CD14-positive monocyte (primary cell): ENCODE data around the gene EDARADD. TPM values are rescaled to one million over a fixed set of nuclear protein-coding genes. Genes with fewer than 3 reads are reported as not detected.

Experiments
- DNase-seq, 3 donors: peaks; one replicate each; pipeline ENCODE4 v3.0.0-alpha.2; 2011 to 2022
- H2AFZ ChIP-seq: 2 replicates; pipeline ENCODE4 v1.6.0; 2012; ENCODE audit warnings: mild to moderate bottlenecking, low read depth, low read length, inconsistent platforms; ENCODE audit not compliant: insufficient read depth, poor library complexity, severe bottlenecking
- H3K27ac ChIP-seq, 2 donors: 1 replicate in 1 of 2; 2 replicates in 1 of 2; pipeline ENCODE4 v1.5.1; 2012 to 2013; ENCODE audit warnings: low read length in 2 of 2, control low read depth in 1 of 2, inconsistent platforms in 1 of 2, low read depth in 1 of 2, mild to moderate bottlenecking in 1 of 2
- H3K27me3 ChIP-seq, 2 donors: one replicate each; pipeline versions ENCODE4 v1.6.0 to v1.6.1; 2011 to 2013; ENCODE audit warnings: low read length in 2 of 2; ENCODE audit not compliant: control insufficient read depth in 2 of 2, insufficient read depth in 2 of 2
- H3K36me3 ChIP-seq, 2 donors: replicated peaks in 1 of 2; 1 replicate in 1 of 2; 2 replicates in 1 of 2; pipeline versions ENCODE4 v1.5.1 to v1.6.1; 2012 to 2013; ENCODE audit warnings: low read length in 2 of 2, control low read depth in 1 of 2, inconsistent platforms in 1 of 2, mild to moderate bottlenecking in 1 of 2; ENCODE audit not compliant: insufficient read depth in 2 of 2, control insufficient read depth in 1 of 2
- H3K4me1 ChIP-seq, 2 donors: 1 replicate in 1 of 2; 2 replicates in 1 of 2; pipeline versions ENCODE4 v1.5.1 to v1.6.1; 2012 to 2013; ENCODE audit warnings: low read length in 2 of 2, control low read depth in 1 of 2, inconsistent platforms in 1 of 2, mild to moderate bottlenecking in 1 of 2, moderate library complexity in 1 of 2; ENCODE audit not compliant: insufficient read depth in 2 of 2, control insufficient read depth in 1 of 2
- H3K4me2 ChIP-seq: replicated peaks from 2 replicates; pipeline ENCODE3; 2012; ENCODE audit warnings: low read length, moderate library complexity, mild to moderate bottlenecking; ENCODE audit not compliant: poor library complexity, severe bottlenecking; ENCODE audit errors: extremely low read depth
- H3K4me3 ChIP-seq, 3 experiments: fragments of 200-600 bp in 1 of 3; sonication (generic) in 1 of 3; replicated peaks in 1 of 3; 1 replicate in 2 of 3; 2 replicates in 1 of 3; pipeline ENCODE4 v1.5.1; 2011 to 2013; ENCODE audit warnings: low read length in 3 of 3, mild to moderate bottlenecking in 3 of 3, control low read depth in 2 of 3, low read depth in 2 of 3, inconsistent platforms in 1 of 3, moderate library complexity in 1 of 3
- H3K79me2 ChIP-seq: 2 replicates; pipeline ENCODE4 v1.6.0; 2012; ENCODE audit warnings: mild to moderate bottlenecking, control low read depth, inconsistent platforms, low read length, moderate library complexity; ENCODE audit not compliant: insufficient read depth
- H3K9ac ChIP-seq: 2 replicates; pipeline ENCODE4 v1.6.0; 2017; ENCODE audit warnings: low read length, mild to moderate bottlenecking; ENCODE audit not compliant: insufficient read depth, poor library complexity, severe bottlenecking
- H3K9me3 ChIP-seq, 2 donors: replicated peaks in 1 of 2; 1 replicate in 1 of 2; 2 replicates in 1 of 2; pipeline versions ENCODE4 v1.5.1 to v1.6.1; 2012 to 2013; ENCODE audit warnings: low read length in 2 of 2, control low read depth in 1 of 2; ENCODE audit not compliant: control insufficient read depth in 1 of 2, insufficient read depth in 1 of 2
- H4K20me1 ChIP-seq: 2 replicates; pipeline ENCODE4 v1.6.0; 2012; ENCODE audit warnings: mild to moderate bottlenecking, low read length, control low read depth, moderate library complexity; ENCODE audit not compliant: insufficient read depth
- H3K27ac Mint-ChIP-seq, 7 donors: one replicate each; pipeline ENCODE4 v1.8.0; 2020; ENCODE audit warnings: mild to moderate bottlenecking in 7 of 7, mixed read lengths in 7 of 7, moderate library complexity in 6 of 7, inconsistent platforms in 2 of 7
- H3K27me3 Mint-ChIP-seq, 3 donors: one replicate each; pipeline ENCODE4 v1.8.0; 2021 to 2022; ENCODE audit warnings: low read depth in 3 of 3, mild to moderate bottlenecking in 3 of 3, mixed read lengths in 3 of 3, moderate library complexity in 3 of 3, inconsistent platforms in 1 of 3
- H3K36me3 Mint-ChIP-seq, 2 donors: one replicate each; pipeline ENCODE4 v1.8.0; 2020; ENCODE audit warnings: mixed read lengths in 2 of 2, inconsistent platforms in 1 of 2, mild to moderate bottlenecking in 1 of 2
- H3K4me1 Mint-ChIP-seq: one replicate; pipeline ENCODE4 v1.8.0; 2020; ENCODE audit warnings: mild to moderate bottlenecking, mixed read lengths
- H3K4me3 Mint-ChIP-seq, 2 donors: one replicate each; pipeline ENCODE4 v1.8.0; 2020; ENCODE audit warnings: mild to moderate bottlenecking in 2 of 2, mixed read lengths in 2 of 2, moderate library complexity in 1 of 2
- H3K9me3 Mint-ChIP-seq, 7 donors: one replicate each; pipeline ENCODE4 v1.8.0; 2020 to 2022; ENCODE audit warnings: mixed read lengths in 7 of 7, mild to moderate bottlenecking in 6 of 7, moderate library complexity in 6 of 7, inconsistent platforms in 2 of 7
- WGBS: methylation state at CpG from one replicate; pipeline ENCODE4 v1.1.5; 2013; ENCODE audit warnings: missing lambda C conversion rate; ENCODE audit not compliant: insufficient coverage; 5-methylcytosine and 5-hydroxymethylcytosine counted together
- intact Hi-C, 2 donors: fragments of 100-400 bp; cut with micrococcal nuclease; formaldehyde crosslinking; loops; one replicate each; pipeline versions ENCODE4 v1.15.0 to v1.15.1; 2023
- polyA plus RNA-seq, 3 donors: library from polyadenylated mRNA; depleted of rRNA in 1 of 3; unstranded in 2 of 3; stranded (reverse) in 1 of 3; fragments of 300-500 nt in 2 of 3; fragments of >200 nt in 1 of 3; fragmentation: Illumina TruSeq in 2 of 3; gene quantifications; 1 replicate in 2 of 3; 2 replicates in 1 of 3; pipeline ENCODE4 v1.2.3, GENCODE V29; 2012 to 2021
- TF ChIP-seq, protein P1 (sequence below): fragments of 200-600 bp; IDR thresholded peaks from one replicate; pipeline ENCODE4 v1.8.0; 2022; ENCODE audit warnings: antibody characterized with exemption, mild to moderate bottlenecking

The EDARADD gene
- polyA plus RNA-seq, 3 donors: not detected

DNA sequence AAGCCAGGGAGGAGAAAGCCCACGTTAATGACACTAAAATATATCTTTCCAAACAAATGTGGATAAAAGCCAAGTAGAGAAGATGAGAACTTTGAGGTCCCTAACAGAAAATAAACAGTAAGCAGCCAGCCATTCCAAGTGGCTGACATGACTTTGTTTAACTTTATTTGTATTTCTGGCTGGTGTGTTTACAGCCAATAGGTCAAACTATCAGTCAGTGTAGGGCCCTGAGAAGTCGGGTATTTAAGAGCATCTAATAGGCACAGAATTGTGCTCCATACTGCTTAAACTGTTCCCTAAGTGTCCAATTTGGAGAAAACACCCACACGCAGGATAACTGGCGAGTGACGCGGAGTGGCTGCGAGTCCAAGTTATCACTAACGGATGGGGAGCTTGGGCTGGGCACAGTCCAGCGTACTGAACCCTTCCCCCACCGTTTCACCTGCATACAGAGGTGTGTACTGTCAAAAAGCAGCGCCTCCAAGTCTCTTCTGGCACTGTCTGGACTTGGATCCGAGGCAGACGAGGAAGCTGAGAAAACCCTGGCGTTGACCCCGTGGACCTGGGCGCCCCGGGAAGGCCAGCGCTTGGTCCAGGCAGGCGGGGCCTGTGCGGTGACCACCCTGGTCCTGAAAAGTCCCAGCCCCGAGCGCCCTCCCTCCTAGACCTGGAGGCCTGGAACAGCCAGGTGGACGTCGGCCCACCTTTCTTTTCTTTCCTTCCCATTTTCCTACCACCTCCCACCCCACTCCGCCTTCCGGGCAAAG lies 129.0 kb downstream of the EDARADD start:
- Histone ChIP-seq H3K27ac (peak overlapping the region; percentile 98), H3K4me2 (peak overlapping the region; percentile 98), H3K4me1 (peaks cover 22 to 32% of the 10 kb centered on the region in 2 donors), H3K36me3 (peaks cover 17 to 20% of the 10 kb centered on the region in 2 donors), H2AFZ (peak overlapping the region; percentile 100), H3K79me2 (peaks cover 50% of the 10 kb centered on the region), H3K9ac (peak overlapping the region; percentile 97), H3K9me3 (no peaks in the 10 kb centered on the region), H3K4me3 (peak overlapping the region; percentile 91 to 96 (median 93)), H3K27me3 (no peaks in the 10 kb centered on the region), H4K20me1 (peaks cover 17% of the 10 kb centered on the region)
- TF ChIP-seq, protein P1, sequence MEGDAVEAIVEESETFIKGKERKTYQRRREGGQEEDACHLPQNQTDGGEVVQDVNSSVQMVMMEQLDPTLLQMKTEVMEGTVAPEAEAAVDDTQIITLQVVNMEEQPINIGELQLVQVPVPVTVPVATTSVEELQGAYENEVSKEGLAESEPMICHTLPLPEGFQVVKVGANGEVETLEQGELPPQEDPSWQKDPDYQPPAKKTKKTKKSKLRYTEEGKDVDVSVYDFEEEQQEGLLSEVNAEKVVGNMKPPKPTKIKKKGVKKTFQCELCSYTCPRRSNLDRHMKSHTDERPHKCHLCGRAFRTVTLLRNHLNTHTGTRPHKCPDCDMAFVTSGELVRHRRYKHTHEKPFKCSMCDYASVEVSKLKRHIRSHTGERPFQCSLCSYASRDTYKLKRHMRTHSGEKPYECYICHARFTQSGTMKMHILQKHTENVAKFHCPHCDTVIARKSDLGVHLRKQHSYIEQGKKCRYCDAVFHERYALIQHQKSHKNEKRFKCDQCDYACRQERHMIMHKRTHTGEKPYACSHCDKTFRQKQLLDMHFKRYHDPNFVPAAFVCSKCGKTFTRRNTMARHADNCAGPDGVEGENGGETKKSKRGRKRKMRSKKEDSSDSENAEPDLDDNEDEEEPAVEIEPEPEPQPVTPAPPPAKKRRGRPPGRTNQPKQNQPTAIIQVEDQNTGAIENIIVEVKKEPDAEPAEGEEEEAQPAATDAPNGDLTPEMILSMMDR: no peak
- Mint-ChIP-seq H3K36me3 (peaks cover 16 to 21% of the 10 kb centered on the region in 2 donors), H3K27ac (peak overlapping the region; percentile 70 to 99 (median 97)), H3K9me3 (no peaks in the 10 kb centered on the region), H3K4me3 (peak overlapping the region; percentile 92 to 99), H3K27me3 (no peaks in the 10 kb centered on the region), H3K4me1 (peaks cover 34% of the 10 kb centered on the region)
- 35% methylated on average over 24 of the region's 26 CpGs for WGBS
- DNase-seq: peak in 1 of 3 donors; percentile 8
- intact Hi-C loops: loop anchor here (10.0 kb wide), 2 partner anchors 238 to 418 kb away; partner anchors contain the start of gene ERO1B (in 1 of the 2)

DNA sequence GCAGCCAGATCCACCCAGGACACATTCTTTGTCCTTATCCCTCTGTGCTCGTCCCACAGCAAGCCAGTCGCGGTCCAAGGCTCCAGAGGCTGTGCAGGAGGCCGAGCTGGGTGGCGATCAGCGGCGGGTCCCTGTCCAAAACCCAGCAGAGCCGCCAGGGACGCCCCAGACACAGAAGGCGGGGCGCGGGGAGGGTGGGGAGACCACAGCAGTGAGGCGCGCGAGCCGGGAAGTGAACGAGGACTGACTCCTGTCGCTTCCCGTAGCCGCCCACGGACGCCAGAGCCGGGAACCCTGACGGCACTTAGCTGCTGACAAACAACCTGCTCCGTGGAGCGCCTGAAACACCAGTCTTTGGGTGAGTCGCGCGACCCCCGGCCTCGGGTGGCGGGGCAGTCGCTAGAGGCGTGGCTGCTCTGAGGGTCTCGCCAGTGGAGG lies 129.6 kb downstream of the EDARADD start, which contains the start of gene LGALS8:
LGALS8 (plus strand) TSS at position 279 of the 438 bp plus-strand sequence. CDS start 2,089 bp downstream, outside the sequence.
- Mint-ChIP-seq H3K27me3 (no peaks in the 10 kb centered on the region), H3K4me1 (peaks cover 29% of the 10 kb centered on the region), H3K4me3 (peak within 1 kb of the TSS; percentile 92 to 99), H3K36me3 (peaks cover 16 to 27% of the 10 kb centered on the region in 2 donors), H3K27ac (peak within 1 kb of the TSS; percentile 96 to 99 (median 97)), H3K9me3 (no peaks in the 10 kb centered on the region)
- H3K79me2 ChIP-seq: peaks cover 56% of the 10 kb centered on the region
- TF ChIP-seq, protein P1: no peak
- peak within 1 kb of the TSS; percentile 100 for H2AFZ ChIP-seq
- peaks cover 16 to 26% of the 10 kb centered on the region in 2 donors for H3K4me1 ChIP-seq
- peak within 1 kb of the TSS; percentile 97 for H3K9ac ChIP-seq
- H4K20me1 ChIP-seq: peaks cover 21% of the 10 kb centered on the region
- H3K36me3 ChIP-seq: peaks cover 20 to 22% of the 10 kb centered on the region in 2 donors
- intact Hi-C loops: loop anchor here (10.0 kb wide), 2 partner anchors 239 to 419 kb away; partner anchors contain the start of gene ERO1B (in 1 of the 2)
- DNase-seq: peak; percentile 77 to 82 (median 81)
- no peaks in the 10 kb centered on the region for H3K27me3 ChIP-seq
- peak within 1 kb of the TSS; percentile 98 for H3K4me2 ChIP-seq
- peak within 1 kb of the TSS; percentile 91 to 96 (median 93) for H3K4me3 ChIP-seq
- H3K27ac ChIP-seq: peak within 1 kb of the TSS; percentile 98
- 1% methylated on average over 35 of the region's 35 CpGs for WGBS
- H3K9me3 ChIP-seq: no peaks in the 10 kb centered on the region
